Measurements from ENCODE around the gene TMEM87A.

GRCh38 chr15:42182328-42182886, 90.8 kb downstream of the TMEM87A start:
- TF ChIP-seq POLR2A (IDR thresholded peaks at IDR 0.05) (no peak), CTCF (IDR thresholded peaks at IDR 0.05) (no peak), POLR2AphosphoS5 (IDR thresholded peaks at IDR 0.05) (no peak), EP300 (IDR thresholded peaks at IDR 0.05) (no peak)

Data from suprapubic skin (tissue), 4 donors.